RWPE1 (cell line): ENCODE data around the gene SLC38A10.

Experiments used
- CTCF ChIA-PET: fragments of 350-600 bp; sonication (Branson Sonifier 250); formaldehyde crosslinking; extraction: SDS; loops from one replicate; lab custom pipeline; 2021; lab: Yijun Ruan, JAX
- POLR2A ChIA-PET: fragments of 400-600 bp; formaldehyde crosslinking; extraction: SDS; loops from one replicate; lab custom pipeline; 2020; ENCODE audit warnings: antibody characterized with exemption; ENCODE audit not compliant: low non-redundant PET; lab: Yijun Ruan, JAX
- DNase-seq: peaks from one replicate; pipeline ENCODE4 v3.0.0; 2012; ENCODE audit warnings: low spot score
- H3K27ac ChIP-seq: fragments of 450-650 bp; 2 replicates; pipeline ENCODE4 v1.5.1; 2017
- CTCF ChIP-seq: fragments of 450-650 bp; conservative IDR thresholded peaks from 2 replicates; pipeline ENCODE4 v1.5.1; 2017; ENCODE audit warnings: low read depth, mild to moderate bottlenecking

SLC38A10 gene

GRCh38 chr17:81322271-81323082, 27.4 kb upstream of the SLC38A10 start:
- ChIA-PET POLR2A (no interaction called here), CTCF (interaction anchor here (0.6 to 1.5 kb wide), 8 partner anchors 9 to 669 kb away, joined by 3 to 10 read pairs (median 4); no protein-coding TSS in a partner anchor)
- no peak for DNase-seq
- peak overlapping the region; percentile 99 for H3K27ac ChIP-seq
- peak; percentile 55 for TF ChIP-seq CTCF

GRCh38 chr17:81317961-81318605, 23.0 kb upstream of the SLC38A10 start:
- DNase-seq: no peak
- no peak for TF ChIP-seq CTCF
- POLR2A ChIA-PET: no interaction called here
- CTCF ChIA-PET: no interaction called here
- no peak overlapping the region for H3K27ac ChIP-seq

GRCh38 chr17:81317530-81317821, 22.4 kb upstream of the SLC38A10 start:
- DNase-seq: no peak
- H3K27ac ChIP-seq: no peak overlapping the region
- ChIA-PET POLR2A (no interaction called here), CTCF (no interaction called here)
- no peak for TF ChIP-seq CTCF

- CTCF ChIA-PET: interaction anchor here (0.6 kb wide), 1 partner anchor 35 kb away, joined by 3 read pairs; no protein-coding TSS in a partner anchor
- DNase-seq: no peak
- POLR2A ChIA-PET: no interaction called here
- H3K27ac ChIP-seq: peak overlapping the region; percentile 60
- no peak for TF ChIP-seq CTCF
Observed at GRCh38 chr17:81315885-81316391, 20.8 kb upstream of the SLC38A10 start.

- no peak for TF ChIP-seq CTCF
- no peak overlapping the region for H3K27ac ChIP-seq
- DNase-seq: no peak
- CTCF ChIA-PET: no interaction called here
- POLR2A ChIA-PET: no interaction called here
Observed at GRCh38 chr17:81315129-81315884, 20.2 kb upstream of the SLC38A10 start.
